Heart right ventricle (tissue), 16 donors: ENCODE results near the gene FARP1. TPM values are rescaled to one million over a fixed set of nuclear protein-coding genes. Genes with fewer than 3 reads are reported as not detected.

Experiments
- ATAC-seq, 8 donors: fragments of 200-7000 bp; cut with Tn5 transposase; one replicate each; pipeline ENCODE4 v1.9.1; 2020; ENCODE audit warnings: mild to moderate bottlenecking in 8 of 8, moderate library complexity in 8 of 8, moderate number of reproducible peaks in 1 of 8
- DNase-seq, 2 donors: peaks; one replicate each; pipeline ENCODE4 v3.0.0-alpha.2; 2020
- H3K27ac ChIP-seq, 10 donors: fragments of 200-600 bp; sonication (generic) in 2 of 10; one replicate each; pipeline versions ENCODE4 v1.5.0 to v1.8.0; 2020 to 2022; ENCODE audit warnings: mild to moderate bottlenecking in 3 of 10
- H3K27me3 ChIP-seq, 7 donors: fragments of 200-600 bp; one replicate each; pipeline ENCODE4 v1.8.0; 2021 to 2022; ENCODE audit warnings: mild to moderate bottlenecking in 2 of 7
- H3K36me3 ChIP-seq, 9 donors: fragments of 200-600 bp; sonication (generic) in 1 of 9; one replicate each; pipeline versions ENCODE4 v1.5.0 to v1.8.0; 2020 to 2022; ENCODE audit warnings: mild to moderate bottlenecking in 2 of 9
- H3K4me1 ChIP-seq, 9 donors: fragments of 200-600 bp; sonication (generic) in 1 of 9; one replicate each; pipeline versions ENCODE4 v1.5.0 to v1.8.0; 2020 to 2022; ENCODE audit warnings: mild to moderate bottlenecking in 4 of 9
- H3K4me3 ChIP-seq, 10 donors: fragments of 200-600 bp; sonication (generic) in 2 of 10; one replicate each; pipeline versions ENCODE4 v1.5.0 to v1.8.0; 2020 to 2022; ENCODE audit warnings: mild to moderate bottlenecking in 7 of 10, moderate library complexity in 2 of 10
- H3K9me3 ChIP-seq, 11 donors: fragments of 200-600 bp in 10 of 11; sonication (generic) in 2 of 11; one replicate each; pipeline versions ENCODE4 v1.5.0 to v1.8.0; 2013 to 2022; ENCODE audit warnings: mild to moderate bottlenecking in 2 of 11, control low read depth in 1 of 11, moderate library complexity in 1 of 11
- CTCF ChIP-seq, 9 donors: fragments of 200-600 bp; sonication (generic) in 2 of 9; IDR thresholded peaks; one replicate each; pipeline versions ENCODE4 v1.5.0 to v1.8.0; 2021 to 2022; ENCODE audit warnings: antibody characterized with exemption in 9 of 9, mild to moderate bottlenecking in 5 of 9, moderate library complexity in 1 of 9
- WGBS, 2 donors: extraction: QIAGEN DNeasy Blood & Tissue Kit; methylation state at CpG; one replicate each; pipeline ENCODE4 v1.1.7; 2013; ENCODE audit warnings: inconsistent platforms in 1 of 2; 5-methylcytosine and 5-hydroxymethylcytosine counted together
- intact Hi-C, 10 donors: fragments of 100-400 bp; cut with DNase I; formaldehyde crosslinking; loops; one replicate each; pipeline versions ENCODE4 v1.11.1 to v1.14.2; 2022
- polyA plus RNA-seq, 2 donors: library from polyadenylated mRNA; stranded (reverse); fragments of 200-250 nt; gene quantifications; one replicate each; pipeline ENCODE4 v1.2.3, GENCODE V29; 2013
- total RNA-seq, 10 donors: library from RNA; stranded (reverse); fragmentation: NEBNext Ultra II Directional in 3 of 10; extraction: Animal tissue kit (Norgen Biotek cat#: 25700) in 3 of 10; gene quantifications; one replicate each; pipeline versions ENCODE4 v1.2.1 to v1.2.4, GENCODE V29; 2021 to 2023
- donor health status: Arrhythmogenic right ventricular cardiomyopathy.
- donor health status: ischemic (EF 13 %, LVEDD 7.1; RV severe dilation, severe dysfunction).
- donor health status: healthy with polysubstance abuse.
- donor health status: DM: no; HTN: yes; CAD: no.
- donor health status: DM: no; HTN: no; CAD: no.
- donor health status: ischemic (EF 25% LVEDD 6.9; RV normal size, moderate dysfunction).
- donor health status: ischemic (EF 25% LVEDD 5.7; RV mildly dilated, moderate dysfunction).
- donor health status: healthy.
- donor health status: DM: yes; HTN: yes; CAD: no.
- donor health status: Ischemic cardiomyopathy.
- donor health status: ischemic (EF 35%, LVEDD 5.7; RV mildly dilated, moderate dysfunction).
- donor health status: nonischemic (EF 11% LVEDD 7.7; RV severe dilation, severe dysfunction).
- donor health status: DM: yes; HTN: yes; CAD: no.
- donor health status: PGD.
- donor health status: ischemic (EF 29% LVEDD 5.4; RV normal size, mild dysfunction).
- donor health status: nonischemic (EF 23%, LVEDD 6.1; RV moderate dilation, normal function).

FARP1 gene
- total and polyA plus RNA-seq, 12 donors: 6.9 to 72.9 (median 17.1) TPM

GRCh38 chr13:98293570-98294142 lies 150.8 kb downstream of the FARP1 start:
- H3K4me3 ChIP-seq: no peak overlapping the region
- WGBS, 2 donors: 92 to 96% methylated on average over 4 of the region's 4 CpGs
- H3K36me3 ChIP-seq: no peaks in the 10 kb centered on the region
- no peaks in the 10 kb centered on the region for H3K27me3 ChIP-seq
- DNase-seq: no peak
- no peak for TF ChIP-seq CTCF (IDR thresholded peaks at IDR 0.05)
- no peaks in the 10 kb centered on the region for H3K9me3 ChIP-seq
- peaks cover 0 to 25% (median 2%) of the 10 kb centered on the region in 9 donors for H3K4me1 ChIP-seq
- no peak overlapping the region for H3K27ac ChIP-seq
- ATAC-seq: no peak
- intact Hi-C loops: no loop called here

- ATAC-seq (no peak), DNase-seq (no peak)
- no peaks in the 10 kb centered on the region for H3K27me3 ChIP-seq
- 67 to 74% methylated on average over 2 of the region's 2 CpGs for WGBS, 2 donors
- intact Hi-C loops: no loop called here
- H3K36me3 ChIP-seq: no peaks in the 10 kb centered on the region
- H3K27ac ChIP-seq: no peak overlapping the region
- TF ChIP-seq CTCF (IDR thresholded peaks at IDR 0.05): no peak
- no peak overlapping the region for H3K4me3 ChIP-seq
- H3K9me3 ChIP-seq: no peaks in the 10 kb centered on the region
- peaks cover 0 to 32% (median 19%) of the 10 kb centered on the region in 9 donors for H3K4me1 ChIP-seq
Observed at GRCh38 chr13:98295371-98295770, 152.5 kb downstream of the FARP1 start.

- H3K9me3 ChIP-seq: no peaks in the 10 kb centered on the region
- ATAC-seq (no peak), DNase-seq (no peak)
- 92 to 97% methylated on average over 5 of the region's 5 CpGs for WGBS, 2 donors
- no peak overlapping the region for H3K4me3 ChIP-seq
- TF ChIP-seq CTCF (IDR thresholded peaks at IDR 0.05): no peak
- H3K36me3 ChIP-seq: no peaks in the 10 kb centered on the region
- no peak overlapping the region for H3K27ac ChIP-seq
- intact Hi-C loops: no loop called here
- H3K4me1 ChIP-seq: peaks cover 0 to 44% (median 22%) of the 10 kb centered on the region in 9 donors
- H3K27me3 ChIP-seq: no peaks in the 10 kb centered on the region
Observed at GRCh38 chr13:98297051-98297450, 154.2 kb downstream of the FARP1 start.

- H3K9me3 ChIP-seq: no peaks in the 10 kb centered on the region
- H3K36me3 ChIP-seq: no peaks in the 10 kb centered on the region
- no peak for DNase-seq
- no peak for ATAC-seq
- H3K4me3 ChIP-seq: no peak overlapping the region
- H3K27me3 ChIP-seq: no peaks in the 10 kb centered on the region
- intact Hi-C loops: no loop called here
- no peak for TF ChIP-seq CTCF (IDR thresholded peaks at IDR 0.05)
- H3K27ac ChIP-seq: no peak overlapping the region
- peaks cover 0 to 47% (median 22%) of the 10 kb centered on the region in 9 donors for H3K4me1 ChIP-seq
- 93 to 94% methylated on average over 9 of the region's 9 CpGs for WGBS, 2 donors
Observed at GRCh38 chr13:98297745-98298144, 154.9 kb downstream of the FARP1 start.
